ENCODE data around the gene ZNF615.
"Not testable (repeated sequence)": the region's sequence is repeated elsewhere in the genome, so short reads cannot be mapped to it uniquely, and the experiment has no call there.

ZNF615 gene

DNA sequence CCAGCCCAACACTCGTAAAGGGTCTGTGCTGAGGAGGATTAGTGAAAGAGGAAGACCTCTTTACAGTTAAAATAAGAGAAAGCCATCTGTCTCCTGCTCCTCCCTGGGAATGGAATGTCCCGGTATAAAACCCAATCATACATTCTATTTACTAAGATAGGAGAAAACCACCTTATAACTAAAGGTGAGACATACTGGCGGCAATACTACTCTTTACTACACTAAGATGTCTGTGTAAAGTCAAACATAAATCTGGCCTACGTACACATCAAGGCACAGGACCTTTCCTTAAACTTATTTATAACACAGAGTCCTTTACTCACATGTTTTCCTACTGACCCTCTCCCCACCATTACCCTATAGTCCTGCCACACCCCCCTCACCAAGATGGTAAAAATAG, 24.6 kb downstream of the ZNF615 start:
- no peak overlapping the region for H3K27ac ChIP-seq (replicated peaks)
- no peak overlapping the region for H3K4me3 ChIP-seq (replicated peaks; ENCODE audit: insufficient read depth, low read length)
- TF ChIP-seq REST (IDR thresholded peaks at IDR 0.05; ENCODE audit: insufficient replicate concordance, low read depth): no peak
- DNase-seq (ENCODE audit: low read depth in 1 of 2, low spot score in 1 of 2): no peak
- no peaks in the 10 kb centered on the region for H3K27me3 ChIP-seq (ENCODE audit: insufficient read depth, poor library complexity, severe bottlenecking)

DNA sequence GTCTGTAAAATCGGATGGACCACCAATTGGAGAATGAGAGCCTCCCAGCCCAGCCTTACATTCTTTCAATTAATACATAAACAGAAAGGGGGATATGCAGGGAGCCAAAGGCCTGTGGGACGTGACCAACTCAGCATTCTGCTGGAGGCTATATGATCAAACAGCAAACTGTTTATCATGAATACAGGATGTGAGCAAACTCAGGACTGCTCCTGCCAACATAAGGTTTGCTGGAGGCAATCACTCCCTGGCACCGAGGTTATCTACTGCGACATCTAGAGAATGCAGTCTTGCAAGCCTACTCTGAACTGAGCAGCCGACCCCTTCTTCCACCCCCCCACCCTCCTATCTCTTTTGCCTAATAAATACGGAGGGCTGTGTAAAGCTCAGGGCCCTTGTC, 27.1 kb downstream of the ZNF615 start:
- not testable (repeated sequence) for H3K4me3 ChIP-seq (replicated peaks; ENCODE audit: insufficient read depth, low read length); H3K27me3 ChIP-seq (ENCODE audit: insufficient read depth, poor library complexity, severe bottlenecking); DNase-seq (ENCODE audit: low read depth in 1 of 2, low spot score in 1 of 2); H3K27ac ChIP-seq (replicated peaks)

GRCh38 chr19:51980116-51980736, 27.8 kb downstream of the ZNF615 start:
- Histone ChIP-seq H3K4me3 (replicated peaks; ENCODE audit: insufficient read depth, low read length) (no peak overlapping the region), H3K27ac (replicated peaks) (no peak overlapping the region), H3K27me3 (ENCODE audit: insufficient read depth, poor library complexity, severe bottlenecking) (no peaks in the 10 kb centered on the region)
- TF ChIP-seq SPI1 (IDR thresholded peaks at IDR 0.05; ENCODE audit: borderline replicate concordance, low read depth) (no peak), CTCF (IDR thresholded peaks at IDR 0.05; ENCODE audit: insufficient read depth, low read length) (no peak), GABPA (IDR thresholded peaks at IDR 0.05; ENCODE audit: low read depth) (no peak), POLR2AphosphoS5 (IDR thresholded peaks at IDR 0.05; ENCODE audit: low read depth) (no peak), REST (IDR thresholded peaks at IDR 0.05; ENCODE audit: insufficient replicate concordance, low read depth) (no peak)
- peak; percentile 75 to 82 for DNase-seq (ENCODE audit: low read depth in 1 of 2, low spot score in 1 of 2)

DNA sequence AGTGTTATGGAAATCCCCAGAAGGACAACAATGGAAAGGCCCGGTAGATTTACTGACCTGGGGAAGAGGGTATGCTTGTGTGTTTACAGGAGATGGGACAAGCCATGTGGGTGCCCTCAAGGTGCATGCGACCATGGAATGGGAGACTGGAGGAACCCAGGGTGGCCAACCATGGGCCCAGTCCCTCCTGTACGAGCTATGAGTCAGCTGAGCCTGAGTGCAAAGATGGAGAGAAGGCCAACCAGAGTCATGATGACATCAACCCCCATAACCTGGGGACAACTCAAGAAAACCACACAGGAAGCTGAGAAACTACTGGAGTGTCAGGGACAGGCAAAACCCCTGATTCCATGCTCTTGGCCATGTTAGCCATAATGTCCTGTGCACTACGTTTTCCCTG, 29.1 kb downstream of the ZNF615 start:
- Histone ChIP-seq H3K27ac (replicated peaks) (no peak overlapping the region), H3K27me3 (ENCODE audit: insufficient read depth, poor library complexity, severe bottlenecking) (no peaks in the 10 kb centered on the region), H3K4me3 (replicated peaks; ENCODE audit: insufficient read depth, low read length) (no peak overlapping the region)
- DNase-seq (ENCODE audit: low read depth in 1 of 2, low spot score in 1 of 2): peak in 1 of 2 experiments; percentile 13
- TF ChIP-seq REST (IDR thresholded peaks at IDR 0.05; ENCODE audit: insufficient replicate concordance, low read depth): no peak
- TF ChIP-seq SPI1 (IDR thresholded peaks at IDR 0.05; ENCODE audit: borderline replicate concordance, low read depth): no peak
- no peak for TF ChIP-seq POLR2AphosphoS5 (IDR thresholded peaks at IDR 0.05; ENCODE audit: low read depth)
- TF ChIP-seq GABPA (IDR thresholded peaks at IDR 0.05; ENCODE audit: low read depth): no peak
- TF ChIP-seq CTCF (IDR thresholded peaks at IDR 0.05; ENCODE audit: insufficient read depth, low read length): no peak

Data from HL-60 (cell line).